ENCODE results near the gene RPTOR. TPM values are rescaled to one million over a fixed set of nuclear protein-coding genes. Genes with fewer than 3 reads are reported as not detected.

Gene RPTOR
- total RNA-seq, 2 experiments from 2014 or later: 48.7 to 58.2 TPM

DNA sequence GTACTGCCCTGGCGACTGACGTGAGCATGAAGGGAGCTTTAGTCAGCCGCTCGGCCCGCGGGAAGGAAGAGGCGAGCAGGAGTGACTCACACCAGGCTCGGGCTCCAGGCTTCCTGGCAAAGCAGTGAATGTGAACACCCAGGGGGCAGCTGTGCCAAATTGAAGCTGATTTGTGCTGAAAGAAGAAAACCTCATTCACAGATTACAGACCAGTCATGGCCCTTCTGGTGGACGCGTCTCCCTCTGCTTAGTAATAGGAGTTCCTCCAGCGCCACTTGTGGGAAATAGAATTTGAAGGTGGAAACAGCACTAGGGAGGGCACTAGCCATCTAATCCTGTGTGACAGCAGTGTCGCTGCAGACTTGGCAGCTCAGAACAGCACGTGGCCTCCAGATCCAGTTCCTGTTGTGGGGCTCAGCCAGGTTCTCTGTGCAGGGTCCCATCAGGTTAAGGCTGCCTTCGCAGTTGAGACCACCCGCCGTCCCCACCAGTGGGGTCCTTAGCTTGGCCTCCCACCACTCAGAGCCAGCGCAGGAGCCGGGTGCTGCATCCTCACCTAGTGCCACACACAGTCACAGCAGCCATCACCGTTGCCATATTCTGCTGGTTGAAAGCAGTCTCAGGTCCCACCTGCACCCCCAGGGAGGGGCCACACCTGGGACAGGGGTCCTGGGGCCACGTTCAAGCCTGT, 282.5 kb downstream of the RPTOR start:
- Mint-ChIP-seq H3K36me3 (ENCODE audit: low read depth) (peaks cover 53% of the 10 kb centered on the region), H3K4me1 (peaks cover 70% of the 10 kb centered on the region), H3K27ac (peak overlapping the region; percentile 88), H3K27me3 (no peaks in the 10 kb centered on the region), H3K9me3 (peaks cover 4% of the 10 kb centered on the region), H3K4me3 (no peak overlapping the region)
- DNase-seq: peak; percentile 26
- ChIA-PET CTCF (interaction anchor here (0.5 to 1.4 kb wide), 3 partner anchors 12 to 291 kb away, joined by 3 to 4 read pairs (median 4); no protein-coding TSS in a partner anchor), POLR2A (interaction anchor here (0.8 kb wide), 1 partner anchor 9 kb away, joined by 3 read pairs; no protein-coding TSS in a partner anchor)

DNA sequence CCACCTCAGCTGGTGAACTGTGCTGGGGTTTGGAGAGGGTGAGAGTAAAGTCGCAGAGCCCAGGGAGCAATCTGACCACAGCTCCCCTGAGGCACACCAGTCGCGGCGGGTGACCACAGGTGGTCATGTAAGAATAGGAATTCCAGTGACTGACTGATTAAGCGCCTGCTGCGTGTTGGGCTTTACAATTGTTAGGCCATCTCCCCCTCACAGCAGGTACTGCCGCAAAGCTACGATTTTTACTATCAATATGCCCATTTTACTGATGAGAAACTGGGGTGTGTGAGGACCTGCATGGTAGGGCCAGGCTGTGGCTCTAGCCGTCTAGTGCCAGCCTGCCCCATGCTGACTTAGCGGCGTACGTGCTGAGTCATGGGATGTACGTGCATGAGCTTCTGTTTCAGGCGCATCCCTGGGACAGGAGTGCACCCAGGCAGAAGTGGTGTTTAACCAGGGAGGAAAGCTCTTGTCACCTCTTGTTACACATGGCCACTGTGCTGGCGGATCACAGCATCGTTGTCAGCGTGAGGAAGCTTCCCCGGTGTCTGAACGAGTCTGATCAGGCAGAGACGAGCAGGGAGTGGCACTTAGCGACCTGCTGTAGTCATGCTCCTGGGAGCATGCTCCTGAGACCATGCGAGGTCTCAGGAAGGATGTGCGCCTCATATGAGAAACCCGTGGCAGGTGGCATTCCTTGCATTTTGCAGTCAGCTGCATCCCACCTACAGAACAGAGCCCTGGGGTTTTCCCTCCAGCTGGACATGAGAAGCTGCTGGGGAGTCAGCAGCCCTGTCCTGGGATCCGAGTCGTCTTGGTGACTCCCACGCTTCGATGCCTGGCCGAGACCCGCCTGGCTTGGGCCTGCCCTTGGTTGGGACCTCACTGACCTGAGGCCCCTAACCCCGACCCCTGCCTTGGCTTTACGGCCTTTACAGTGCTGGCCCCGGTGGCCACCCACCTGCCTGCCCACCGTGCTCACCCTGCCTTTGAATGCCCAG, 283.3 kb downstream of the RPTOR start:
- Mint-ChIP-seq H3K27me3 (no peaks in the 10 kb centered on the region), H3K36me3 (ENCODE audit: low read depth) (peaks cover 45% of the 10 kb centered on the region), H3K4me1 (peaks cover 72% of the 10 kb centered on the region), H3K4me3 (no peak overlapping the region), H3K27ac (peak overlapping the region; percentile 88), H3K9me3 (peaks cover 4% of the 10 kb centered on the region)
- POLR2A ChIA-PET: no interaction called here
- CTCF ChIA-PET: interaction anchor here (0.6 to 1.4 kb wide), 3 partner anchors 11 to 71 kb away, joined by 3 to 4 read pairs (median 4); no protein-coding TSS in a partner anchor
- DNase-seq: no peak

- H3K4me3 Mint-ChIP-seq: no peak overlapping the region
- H3K9me3 Mint-ChIP-seq: peaks cover 4% of the 10 kb centered on the region
- CTCF ChIA-PET: interaction anchor here (1.0 kb wide), 1 partner anchor 9 kb away, joined by 3 read pairs; no protein-coding TSS in a partner anchor
- H3K27me3 Mint-ChIP-seq: no peaks in the 10 kb centered on the region
- POLR2A ChIA-PET: no interaction called here
- peaks cover 35% of the 10 kb centered on the region for H3K36me3 Mint-ChIP-seq (ENCODE audit: low read depth)
- peaks cover 75% of the 10 kb centered on the region for H3K4me1 Mint-ChIP-seq
- no peak for DNase-seq
- peak overlapping the region; percentile 37 for H3K27ac Mint-ChIP-seq
Observed at GRCh38 chr17:80829166-80829813, 284.7 kb downstream of the RPTOR start.

- Mint-ChIP-seq H3K27ac (peak overlapping the region; percentile 67), H3K27me3 (no peaks in the 10 kb centered on the region), H3K36me3 (ENCODE audit: low read depth) (peaks cover 37% of the 10 kb centered on the region), H3K9me3 (peaks cover 4% of the 10 kb centered on the region), H3K4me3 (no peak overlapping the region), H3K4me1 (peaks cover 84% of the 10 kb centered on the region)
- ChIA-PET CTCF (interaction anchor here (1.0 to 1.4 kb wide), 2 partner anchors 9 to 10 kb away, joined by 3 read pairs; no protein-coding TSS in a partner anchor), POLR2A (no interaction called here)
- no peak for DNase-seq
Observed at GRCh38 chr17:80830020-80830780, 285.6 kb downstream of the RPTOR start.

DNA sequence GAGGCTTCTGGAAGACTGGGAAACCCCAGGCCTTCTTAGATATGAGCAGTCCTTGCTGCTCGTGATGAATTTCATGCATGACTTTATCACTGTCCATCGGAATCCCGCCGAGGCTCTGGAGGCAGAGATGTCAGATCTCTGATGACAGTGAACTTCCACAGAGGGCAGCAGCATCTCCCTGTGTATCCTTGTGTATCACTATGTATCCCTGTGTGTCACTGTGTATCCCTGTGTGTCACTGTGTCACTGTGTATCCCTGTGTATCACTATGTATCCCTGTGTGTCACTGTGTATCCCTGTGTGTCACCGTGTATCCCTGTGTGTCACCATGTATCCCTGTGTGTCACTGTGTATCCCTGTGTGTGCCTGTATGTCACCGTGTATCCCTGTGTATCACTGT, 286.9 kb downstream of the RPTOR start:
- no peaks in the 10 kb centered on the region for H3K27me3 Mint-ChIP-seq
- peaks cover 36% of the 10 kb centered on the region for H3K36me3 Mint-ChIP-seq (ENCODE audit: low read depth)
- peaks cover 4% of the 10 kb centered on the region for H3K9me3 Mint-ChIP-seq
- peak overlapping the region; percentile 97 for H3K27ac Mint-ChIP-seq
- H3K4me3 Mint-ChIP-seq: no peak overlapping the region
- POLR2A ChIA-PET: no interaction called here
- peaks cover 86% of the 10 kb centered on the region for H3K4me1 Mint-ChIP-seq
- CTCF ChIA-PET: interaction anchor here (1.4 kb wide), 1 partner anchor 10 kb away, joined by 3 read pairs; no protein-coding TSS in a partner anchor
- no peak for DNase-seq

GRCh38 chr17:80832266-80832676, 287.6 kb downstream of the RPTOR start:
- Mint-ChIP-seq H3K36me3 (ENCODE audit: low read depth) (peaks cover 31% of the 10 kb centered on the region), H3K27me3 (no peaks in the 10 kb centered on the region), H3K9me3 (peaks cover 4% of the 10 kb centered on the region), H3K27ac (peak overlapping the region; percentile 97), H3K4me3 (peak overlapping the region; percentile 73), H3K4me1 (peaks cover 82% of the 10 kb centered on the region)
- POLR2A ChIA-PET: interaction anchor here (0.6 to 1.7 kb wide), 3 partner anchors 41 to 227 kb away, joined by 3 to 7 read pairs (median 3); no protein-coding TSS in a partner anchor
- CTCF ChIA-PET: interaction anchor here (1.5 to 2.8 kb wide), 5 partner anchors 10 to 89 kb away, joined by 3 to 10 read pairs (median 5); no protein-coding TSS in a partner anchor
- DNase-seq: no peak

GRCh38 chr17:80832888-80833583, 288.4 kb downstream of the RPTOR start:
- Mint-ChIP-seq H3K36me3 (ENCODE audit: low read depth) (peaks cover 36% of the 10 kb centered on the region), H3K4me1 (peaks cover 76% of the 10 kb centered on the region), H3K9me3 (peaks cover 4% of the 10 kb centered on the region), H3K4me3 (peak overlapping the region; percentile 73), H3K27me3 (no peaks in the 10 kb centered on the region), H3K27ac (peak overlapping the region; percentile 97)
- DNase-seq: peak; percentile 87
- ChIA-PET POLR2A (interaction anchor here (0.7 to 1.7 kb wide), 6 partner anchors 15 to 60 kb away, joined by 3 to 7 read pairs (median 4); no protein-coding TSS in a partner anchor), CTCF (interaction anchor here (1.0 to 2.8 kb wide), 9 partner anchors 9 to 90 kb away, joined by 3 to 10 read pairs (median 4); no protein-coding TSS in a partner anchor)

- ChIA-PET POLR2A (no interaction called here), CTCF (interaction anchor here (1.0 to 2.8 kb wide), 6 partner anchors 8 to 30 kb away, joined by 3 to 10 read pairs (median 4); no protein-coding TSS in a partner anchor)
- Mint-ChIP-seq H3K27ac (peak overlapping the region; percentile 97), H3K4me3 (no peak overlapping the region), H3K9me3 (peaks cover 4% of the 10 kb centered on the region), H3K4me1 (peaks cover 79% of the 10 kb centered on the region), H3K36me3 (ENCODE audit: low read depth) (peaks cover 40% of the 10 kb centered on the region), H3K27me3 (no peaks in the 10 kb centered on the region)
- no peak for DNase-seq
Observed at GRCh38 chr17:80833952-80834892, 289.6 kb downstream of the RPTOR start.

GRCh38 chr17:80834893-80835275, 290.2 kb downstream of the RPTOR start:
- CTCF ChIA-PET: interaction anchor here (2.8 kb wide), 1 partner anchor 7 kb away, joined by 8 read pairs; no protein-coding TSS in a partner anchor
- H3K4me1 Mint-ChIP-seq: peaks cover 76% of the 10 kb centered on the region
- no peak overlapping the region for H3K4me3 Mint-ChIP-seq
- POLR2A ChIA-PET: no interaction called here
- peaks cover 36% of the 10 kb centered on the region for H3K36me3 Mint-ChIP-seq (ENCODE audit: low read depth)
- H3K27me3 Mint-ChIP-seq: no peaks in the 10 kb centered on the region
- DNase-seq: no peak
- H3K27ac Mint-ChIP-seq: peak overlapping the region; percentile 77
- peaks cover 4% of the 10 kb centered on the region for H3K9me3 Mint-ChIP-seq

All from activated CD4-positive, alpha-beta T cell treated with anti-CD3 and anti-CD28 coated beads, Interleukin-2, amount 10 ng/mL, durations not matched to agents 7 days and 5 days (primary cell).